GM12891 (cell line): ENCODE measurements around the gene LPCAT3.
A peak's percentile ranks its signal among the peaks of the same experiment; 100 is the strongest.
"Not testable (repeated sequence)": the region's sequence is repeated elsewhere in the genome, so short reads cannot be mapped to it uniquely, and the experiment has no call there.

Source experiments
- DNase-seq: peaks from one replicate; pipeline ENCODE4 v3.0.0; 2011; ENCODE audit warnings: low spot score; ENCODE audit not compliant: insufficient read length
- FAIRE-seq: peaks from 2 replicates; lab custom pipeline; 2011; peaks lifted over from hg19 to GRCh38; lab: Jason Lieb, UNC
- PAX5 ChIP-seq: IDR thresholded peaks from 2 replicates; pipeline ENCODE4 v1.6.1; 2011; ENCODE audit warnings: low read length, moderate library complexity, mild to moderate bottlenecking; ENCODE audit not compliant: insufficient read depth, severe bottlenecking
- POLR2A ChIP-seq: IDR thresholded peaks from 2 replicates; pipeline ENCODE4 v1.6.1; 2011; ENCODE audit warnings: low read depth, low read length, control low read depth
- POLR2AphosphoS5 ChIP-seq: IDR thresholded peaks from 2 replicates; pipeline ENCODE4 v1.6.1; 2011; ENCODE audit warnings: low read depth, low read length, control low read depth
- POU2F2 ChIP-seq: IDR thresholded peaks from 2 replicates; pipeline ENCODE4 v1.6.1; 2011; ENCODE audit warnings: low read depth, mild to moderate bottlenecking, control low read depth, low read length, moderate library complexity
- SPI1 ChIP-seq: IDR thresholded peaks from 2 replicates; pipeline ENCODE4 v1.6.1; 2011; ENCODE audit warnings: low read depth, low read length, control low read depth
- TAF1 ChIP-seq: IDR thresholded peaks from 2 replicates; pipeline ENCODE4 v1.6.1; 2011; ENCODE audit warnings: low read depth, low read length, control low read depth

Gene LPCAT3

DNA sequence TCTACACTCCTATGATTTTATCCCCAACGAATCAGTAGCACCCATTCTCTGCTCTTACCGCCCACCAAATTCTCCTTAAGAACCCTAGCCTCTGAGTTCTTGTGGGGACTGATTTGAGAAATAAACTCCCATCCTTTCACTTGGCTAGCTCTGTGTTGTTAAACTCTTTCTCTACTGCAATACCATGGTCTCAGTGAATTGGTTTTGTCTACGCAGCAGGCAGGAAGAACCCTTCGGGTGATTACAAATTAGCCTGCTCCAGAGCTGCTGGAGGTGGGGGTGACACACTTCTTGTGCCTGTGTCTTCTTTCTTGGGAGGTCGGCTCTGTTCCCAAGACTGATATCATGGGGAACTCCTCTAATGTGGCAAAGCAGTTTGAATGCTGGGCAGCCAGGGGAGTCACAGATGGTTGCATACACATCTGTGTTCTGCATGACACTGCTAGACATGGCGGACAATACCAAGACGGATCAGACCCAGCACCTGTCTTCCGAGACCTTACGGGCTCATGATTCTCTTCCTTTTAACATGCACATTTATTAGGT, 40.6 kb upstream of the LPCAT3 start:
- no peak for FAIRE-seq
- TF ChIP-seq POLR2A (no peak), POLR2AphosphoS5 (no peak), PAX5 (no peak), POU2F2 (no peak), TAF1 (no peak), SPI1 (no peak)
- DNase-seq: no peak

DNA sequence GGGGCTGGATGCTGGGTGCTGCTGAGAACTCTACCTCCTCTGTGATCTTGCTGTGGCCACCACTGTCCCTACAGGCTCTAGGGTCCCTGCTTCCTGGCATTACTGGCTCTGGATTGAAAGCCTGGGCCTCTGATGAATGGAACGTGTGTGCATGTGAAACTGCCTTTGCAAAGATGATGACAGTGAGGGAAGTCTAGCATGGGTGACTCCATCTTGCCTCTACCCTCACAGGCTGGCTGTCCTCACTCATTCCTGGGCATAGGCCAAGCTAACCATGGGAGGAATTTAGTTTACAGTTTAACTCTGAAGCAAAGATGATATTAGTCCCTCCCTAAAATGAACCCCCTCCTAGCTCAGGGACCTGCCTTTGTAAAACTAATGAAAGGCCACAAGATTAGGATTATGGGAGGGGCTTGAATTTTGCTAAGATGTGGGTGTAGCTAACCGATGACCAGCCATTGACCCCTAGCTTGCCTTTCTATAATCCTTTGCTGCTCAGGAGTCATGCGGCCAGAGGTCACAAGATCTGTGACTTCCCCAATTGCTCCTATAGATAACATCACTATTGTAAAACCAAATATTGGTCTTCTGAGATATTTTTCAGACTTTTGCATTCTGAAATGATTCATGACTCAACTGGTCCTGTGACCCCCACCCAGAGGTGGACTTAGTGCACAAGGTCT, 40.0 kb upstream of the LPCAT3 start:
- DNase-seq (no peak), FAIRE-seq (no peak)
- TF ChIP-seq POLR2A (no peak), TAF1 (no peak), POLR2AphosphoS5 (no peak), POU2F2 (no peak), SPI1 (no peak), PAX5 (no peak)

GRCh38 chr12:7055736-7056135, 37.5 kb upstream of the LPCAT3 start:
- not testable (repeated sequence) for FAIRE-seq, DNase-seq

DNA sequence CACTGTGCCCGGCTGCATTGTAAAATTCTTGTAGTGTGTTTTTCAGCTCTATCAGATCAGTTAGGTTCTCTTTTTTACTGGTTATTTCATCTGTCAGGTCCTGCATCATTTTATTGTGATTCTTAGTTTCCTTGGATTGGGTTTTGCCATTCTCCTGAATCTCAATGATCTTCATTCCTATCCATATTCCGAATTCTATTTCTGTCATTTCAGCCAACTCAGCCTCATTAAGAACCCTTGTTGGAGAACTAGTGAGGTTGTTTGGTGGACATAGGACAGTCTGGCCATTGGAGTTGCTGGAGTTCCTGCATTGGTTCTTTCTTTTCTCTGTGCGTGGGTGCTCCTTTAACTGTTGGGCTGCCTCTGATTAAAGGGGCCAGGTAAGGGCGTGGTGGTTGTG, 36.6 kb upstream of the LPCAT3 start:
- FAIRE-seq (no peak), DNase-seq (no peak)
- TF ChIP-seq SPI1 (no peak), POU2F2 (no peak)

GRCh38 chr12:7049973-7050372, 31.7 kb upstream of the LPCAT3 start:
- DNase-seq, FAIRE-seq: not testable (repeated sequence)

GRCh38 chr12:7049445-7049951, 31.2 kb upstream of the LPCAT3 start:
- FAIRE-seq: not testable (repeated sequence)

GRCh38 chr12:7047306-7047705, 29.0 kb upstream of the LPCAT3 start:
- no peak for DNase-seq
- no peak for TF ChIP-seq POLR2AphosphoS5
- TF ChIP-seq TAF1: no peak
- TF ChIP-seq PAX5: no peak
- TF ChIP-seq SPI1: no peak
- TF ChIP-seq POU2F2: no peak
- TF ChIP-seq POLR2A: no peak
- FAIRE-seq: peak; percentile 13

More at GRCh38 chr12:7049445-7049951, 31.2 kb upstream of the LPCAT3 start:
- not testable (repeated sequence) for DNase-seq

DNA sequence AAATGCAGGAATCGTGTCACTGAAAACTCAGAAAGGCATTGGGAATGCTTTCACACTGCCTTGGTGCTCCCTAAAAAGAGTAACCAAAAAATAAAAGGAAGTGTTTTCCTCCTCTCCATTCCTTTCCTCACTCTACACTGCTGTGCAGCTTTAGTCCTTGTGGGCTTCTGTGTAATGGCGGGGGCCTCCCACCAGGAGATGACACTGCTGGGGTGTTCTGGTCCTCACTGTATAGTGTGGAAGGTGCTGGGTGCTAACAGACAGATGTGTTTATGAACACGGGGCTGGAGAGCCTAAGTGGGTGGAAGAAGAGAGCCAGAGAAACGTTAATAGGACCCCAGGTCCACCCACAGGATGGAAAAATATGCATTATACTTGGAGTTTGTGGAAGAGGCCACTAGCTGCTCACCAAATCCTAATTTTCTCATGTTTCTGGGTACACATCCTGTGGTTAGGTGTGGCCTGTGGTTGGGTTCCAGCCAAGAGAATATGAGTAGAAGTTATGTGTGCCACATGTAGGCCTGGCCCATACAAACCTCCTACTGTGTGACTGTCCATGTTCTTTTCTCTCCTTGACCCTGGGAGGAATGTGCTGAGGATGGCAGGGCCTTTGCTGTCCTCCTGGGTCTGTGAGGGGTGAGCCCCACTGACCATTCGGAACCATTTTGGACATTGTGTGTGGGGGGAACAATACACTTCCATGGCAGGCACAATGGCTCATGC, 28.3 kb upstream of the LPCAT3 start:
- FAIRE-seq (no peak), DNase-seq (no peak)
- TF ChIP-seq POLR2A (no peak), SPI1 (no peak), PAX5 (no peak), TAF1 (no peak), POLR2AphosphoS5 (no peak), POU2F2 (no peak)

DNA sequence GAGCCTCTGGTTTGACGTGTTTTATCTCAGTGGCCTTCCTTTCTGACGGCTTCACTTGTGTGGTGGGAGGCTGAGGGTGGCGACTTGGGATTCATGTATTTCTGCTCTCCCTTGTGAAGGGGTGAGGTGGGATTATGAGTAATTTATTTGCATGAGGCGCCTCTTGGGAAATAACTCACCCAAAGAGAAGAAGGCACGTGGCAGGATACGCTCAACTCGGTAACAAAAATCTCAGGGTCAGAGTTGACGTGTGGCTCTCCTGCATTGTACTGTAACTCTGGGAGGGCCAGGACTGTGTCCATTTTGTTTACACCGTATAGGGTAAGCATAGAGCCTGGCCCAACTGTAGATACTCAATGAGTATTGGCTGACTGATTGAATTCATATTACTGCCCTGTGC, 27.6 kb upstream of the LPCAT3 start:
- TF ChIP-seq POLR2A: no peak
- no peak for FAIRE-seq
- DNase-seq: no peak

- FAIRE-seq (no peak), DNase-seq (no peak)
- TF ChIP-seq POLR2AphosphoS5 (no peak), POLR2A (no peak), SPI1 (no peak), POU2F2 (no peak), PAX5 (no peak), TAF1 (no peak)
Observed at GRCh38 chr12:7042842-7043241, 24.6 kb upstream of the LPCAT3 start.
